HepG2 (cell line): ENCODE data around the gene GRK6. TPM values are rescaled to one million over a fixed set of nuclear protein-coding genes. Genes with fewer than 3 reads are reported as not detected.

Experiments used
- ATRX ChIP-seq: sonication (generic); formaldehyde crosslinking; IDR thresholded peaks from 2 replicates; pipeline ENCODE4 v1.4.0; 2020; ENCODE audit warnings: missing genetic modification reagents, borderline replicate concordance
- FOXO1 ChIP-seq: sonication (generic); formaldehyde crosslinking; IDR thresholded peaks from 2 replicates; pipeline ENCODE4 v1.4.0; 2020; ENCODE audit warnings: missing genetic modification reagents
- HNF1B ChIP-seq: sonication (generic); formaldehyde crosslinking; IDR thresholded peaks from 2 replicates; pipeline ENCODE4 v1.5.1; 2020; ENCODE audit warnings: mild to moderate bottlenecking, moderate library complexity, missing genetic modification reagents
- NCOR1 ChIP-seq: fragments of 200-600 bp; sonication (generic); IDR thresholded peaks from 2 replicates; pipeline ENCODE4 v1.7.0; 2017; ENCODE audit warnings: antibody characterized with exemption, low read length, borderline replicate concordance
- PLSCR1 ChIP-seq: sonication (generic); formaldehyde crosslinking; IDR thresholded peaks from 2 replicates; pipeline ENCODE4 v1.5.0; 2020; ENCODE audit warnings: missing genetic modification reagents, mild to moderate bottlenecking, borderline replicate concordance
- RFX1 ChIP-seq: fragments of 450-650 bp; IDR thresholded peaks from 2 replicates; pipeline ENCODE4 v1.6.1; 2017
- SIN3A ChIP-seq: IDR thresholded peaks from 2 replicates; pipeline ENCODE4 v1.6.1; 2011; ENCODE audit warnings: low read depth, mild to moderate bottlenecking, control low read depth, low read length, borderline replicate concordance
- SIX4 ChIP-seq: sonication (generic); formaldehyde crosslinking; IDR thresholded peaks from 2 replicates; pipeline ENCODE4 v1.4.0; 2020; ENCODE audit warnings: missing genetic modification reagents
- SNAPC5 ChIP-seq: sonication (generic); formaldehyde crosslinking; IDR thresholded peaks from 2 replicates; pipeline ENCODE4 v1.8.1; 2023; ENCODE audit warnings: mild to moderate bottlenecking, missing genetic modification reagents, borderline replicate concordance
- TEAD3 ChIP-seq: optimal IDR thresholded peaks from 2 replicates; pipeline ENCODE3; 2016; ENCODE audit warnings: borderline replicate concordance
- THYN1 ChIP-seq: sonication (generic); formaldehyde crosslinking; IDR thresholded peaks from 2 replicates; pipeline ENCODE4 v1.8.1; 2023; ENCODE audit warnings: low read depth, mild to moderate bottlenecking, moderate library complexity, missing genetic modification reagents, borderline replicate concordance
- ZNF205 ChIP-seq: IDR thresholded peaks from 2 replicates; pipeline ENCODE4 v1.6.1; 2018; ENCODE audit warnings: missing biosample characterization, missing genetic modification reagents
- ZNF33A ChIP-seq: sonication (generic); formaldehyde crosslinking; IDR thresholded peaks from 2 replicates; pipeline ENCODE4 v1.5.1; 2020; ENCODE audit warnings: missing genetic modification reagents, mild to moderate bottlenecking, moderate library complexity, borderline replicate concordance
- ZNF446 ChIP-seq: sonication (generic); formaldehyde crosslinking; IDR thresholded peaks from 2 replicates; pipeline ENCODE4 v1.5.0; 2020; ENCODE audit warnings: mild to moderate bottlenecking, missing genetic modification reagents
- ZNF503 ChIP-seq: sonication (generic); formaldehyde crosslinking; IDR thresholded peaks from 2 replicates; pipeline ENCODE4 v1.4.0; 2020; ENCODE audit warnings: missing genetic modification reagents
- ZNF660 ChIP-seq: sonication (generic); formaldehyde crosslinking; IDR thresholded peaks from 2 replicates; pipeline ENCODE4 v1.5.1; 2020; ENCODE audit warnings: mild to moderate bottlenecking, low read depth, missing genetic modification reagents, borderline replicate concordance
- ZNF672 ChIP-seq: sonication (generic); formaldehyde crosslinking; IDR thresholded peaks from 2 replicates; pipeline ENCODE4 v1.8.1; 2022; ENCODE audit warnings: missing genetic modification reagents
- ZNF674 ChIP-seq: sonication (generic); formaldehyde crosslinking; IDR thresholded peaks from 2 replicates; pipeline ENCODE4 v1.5.0; 2020; ENCODE audit warnings: low read depth, mild to moderate bottlenecking, missing genetic modification reagents
- ZNF766 ChIP-seq: sonication (generic); formaldehyde crosslinking; IDR thresholded peaks from 2 replicates; pipeline ENCODE4 v1.5.0; 2020; ENCODE audit warnings: missing genetic modification reagents, borderline replicate concordance
- ZNF770 ChIP-seq: sonication (generic); formaldehyde crosslinking; IDR thresholded peaks from 2 replicates; pipeline ENCODE4 v1.5.0; 2020; ENCODE audit warnings: mild to moderate bottlenecking, missing genetic modification reagents
- ZNF850 ChIP-seq: sonication (generic); formaldehyde crosslinking; conservative IDR thresholded peaks from 2 replicates; pipeline ENCODE4 v1.9.0; 2021; ENCODE audit warnings: mild to moderate bottlenecking, missing genetic modification reagents
- ZSCAN30 ChIP-seq: sonication (generic); formaldehyde crosslinking; IDR thresholded peaks from 2 replicates; pipeline ENCODE4 v1.5.0; 2020; ENCODE audit warnings: mild to moderate bottlenecking, missing genetic modification reagents
- polyA plus RNA-seq, 8 experiments: library from polyadenylated mRNA; depleted of rRNA in 3 of 8; stranded (reverse) in 7 of 8; unstranded in 1 of 8; fragments of >200 nt; fragmentation: Illumina TruSeq in 4 of 8; extraction: Trizol in 4 of 8; gene quantifications; 2 replicates each; pipeline versions ENCODE4 v1.2.1 to v1.2.3, GENCODE V29; 2011 to 2016; ENCODE audit warnings: low read depth in 4 of 8, missing spikeins in 1 of 8, mixed read lengths in 1 of 8; ENCODE audit not compliant: insufficient read depth in 1 of 8
- total RNA-seq, 5 experiments: library from RNA; depleted of rRNA; stranded (reverse); fragments of >200 nt; fragmentation: Illumina TruSeq; extraction: Trizol; gene quantifications; 2 replicates each; pipeline ENCODE4 v1.2.3, GENCODE V29; 2016; ENCODE audit warnings: low read depth in 1 of 5

GRK6 gene
- total and polyA plus RNA-seq, 2 of the 13 experiments (the other 11 are each of a cell fraction or from before 2014, with no cell fraction given), result 13.2 to 19.9 TPM

GRCh38 chr5:177378884-177379883 is 47.3 kb upstream of the GRK6 start (continued):
- no peak for TF ChIP-seq PLSCR1
- TF ChIP-seq NCOR1, result peak; percentile 62; the same call in 1 of the 2 replicates
- TF ChIP-seq ZNF33A (CRISPR knock-in tag), result no peak
- no peak for TF ChIP-seq THYN1 (CRISPR knock-in tag)
- TF ChIP-seq ZNF503, result peak; percentile 65; the same call in 1 of the 2 replicates
- TF ChIP-seq ATRX, result no peak
- TF ChIP-seq ZNF205, result peak; percentile 72
- no peak for TF ChIP-seq RFX1
- TF ChIP-seq HNF1B, result peak; percentile 99
- peak; percentile 42; the same call in 1 of the 2 replicates for TF ChIP-seq SIN3A
- peak; percentile 53; the same call in 1 of the 2 replicates for TF ChIP-seq ZNF770 (CRISPR knock-in tag)
- no peak; the same call in 1 of the 2 replicates for TF ChIP-seq FOXO1
- TF ChIP-seq SIX4 (CRISPR knock-in tag), result 0 out of 2 replicates have a peak, but pooled peaks have one; percentile 21
- no peak for TF ChIP-seq ZNF850
- TF ChIP-seq TEAD3 (CRISPR knock-in tag), result no peak
- no peak for TF ChIP-seq ZSCAN30 (CRISPR knock-in tag)
- TF ChIP-seq ZNF672 (CRISPR knock-in tag), result no peak
- TF ChIP-seq SNAPC5, result no peak
- TF ChIP-seq ZNF446, result no peak
- no peak for TF ChIP-seq ZNF674 (CRISPR knock-in tag)
- TF ChIP-seq ZNF766 (CRISPR knock-in tag), result peak; percentile 87
- TF ChIP-seq ZNF660 (CRISPR knock-in tag), result no peak
